ENCODE data around the gene IARS1. TPM values are rescaled to one million over a fixed set of nuclear protein-coding genes. Genes with fewer than 3 reads are reported as not detected.

The IARS1 gene
- total RNA-seq, 1 experiment from 2014 or later = 220 TPM

DNA sequence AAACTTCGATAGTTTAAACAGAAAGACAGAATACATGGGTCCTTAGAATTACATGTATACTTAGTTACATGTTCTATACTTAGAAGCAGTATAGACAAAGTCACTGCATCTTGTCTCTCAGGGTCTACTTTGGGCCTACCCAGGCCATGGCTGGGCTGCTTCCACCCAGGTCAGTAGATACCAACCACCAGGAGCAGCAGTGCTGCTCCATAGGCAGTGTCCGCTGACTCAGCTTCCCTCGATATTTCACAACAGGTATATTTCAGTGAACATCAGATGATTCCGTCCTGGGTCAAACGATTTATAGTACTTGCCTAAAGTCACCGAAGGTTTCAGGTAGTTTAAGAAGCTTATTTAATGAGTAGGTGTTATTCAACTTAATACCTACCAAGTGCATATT is 18.0 kb downstream of the IARS1 start:
- POLR2A ChIA-PET = no interaction called here

DNA sequence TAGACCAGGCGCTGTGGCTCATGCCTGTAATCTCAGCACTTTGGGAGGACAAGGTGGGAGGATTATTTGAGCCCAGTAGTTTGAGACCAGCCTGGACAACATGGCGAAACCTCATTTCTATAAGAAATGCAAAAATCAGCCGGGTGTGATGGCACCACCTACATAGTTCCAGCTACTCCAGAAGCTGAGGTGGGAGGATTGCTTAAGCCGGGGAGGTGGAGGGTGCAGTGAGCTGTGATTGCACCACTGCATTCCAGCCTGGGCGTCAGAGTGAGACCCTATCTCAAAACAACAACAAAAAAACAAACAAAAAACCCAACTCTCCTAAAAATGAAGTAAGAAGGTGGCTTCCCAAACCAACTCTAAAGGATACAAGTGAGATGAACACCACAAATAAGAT is 23.0 kb downstream of the IARS1 start:
- POLR2A ChIA-PET = no interaction called here
- H3K36me3 Mint-ChIP-seq = peaks cover 89% of the 10 kb centered on the region

More for the DNA sequence above, 18.0 kb downstream of the IARS1 start:
- TF ChIP-seq NFYB (CRISPR knock-in tag; conservative IDR thresholded peaks at IDR 0.05; ENCODE audit: low read depth) (no peak), TEAD1 (CRISPR knock-in tag; IDR thresholded peaks at IDR 0.05) (no peak), RELA (CRISPR knock-in tag; IDR thresholded peaks at IDR 0.05; ENCODE audit: borderline replicate concordance) (no peak)
- TF ChIP-seq, protein P1, sequence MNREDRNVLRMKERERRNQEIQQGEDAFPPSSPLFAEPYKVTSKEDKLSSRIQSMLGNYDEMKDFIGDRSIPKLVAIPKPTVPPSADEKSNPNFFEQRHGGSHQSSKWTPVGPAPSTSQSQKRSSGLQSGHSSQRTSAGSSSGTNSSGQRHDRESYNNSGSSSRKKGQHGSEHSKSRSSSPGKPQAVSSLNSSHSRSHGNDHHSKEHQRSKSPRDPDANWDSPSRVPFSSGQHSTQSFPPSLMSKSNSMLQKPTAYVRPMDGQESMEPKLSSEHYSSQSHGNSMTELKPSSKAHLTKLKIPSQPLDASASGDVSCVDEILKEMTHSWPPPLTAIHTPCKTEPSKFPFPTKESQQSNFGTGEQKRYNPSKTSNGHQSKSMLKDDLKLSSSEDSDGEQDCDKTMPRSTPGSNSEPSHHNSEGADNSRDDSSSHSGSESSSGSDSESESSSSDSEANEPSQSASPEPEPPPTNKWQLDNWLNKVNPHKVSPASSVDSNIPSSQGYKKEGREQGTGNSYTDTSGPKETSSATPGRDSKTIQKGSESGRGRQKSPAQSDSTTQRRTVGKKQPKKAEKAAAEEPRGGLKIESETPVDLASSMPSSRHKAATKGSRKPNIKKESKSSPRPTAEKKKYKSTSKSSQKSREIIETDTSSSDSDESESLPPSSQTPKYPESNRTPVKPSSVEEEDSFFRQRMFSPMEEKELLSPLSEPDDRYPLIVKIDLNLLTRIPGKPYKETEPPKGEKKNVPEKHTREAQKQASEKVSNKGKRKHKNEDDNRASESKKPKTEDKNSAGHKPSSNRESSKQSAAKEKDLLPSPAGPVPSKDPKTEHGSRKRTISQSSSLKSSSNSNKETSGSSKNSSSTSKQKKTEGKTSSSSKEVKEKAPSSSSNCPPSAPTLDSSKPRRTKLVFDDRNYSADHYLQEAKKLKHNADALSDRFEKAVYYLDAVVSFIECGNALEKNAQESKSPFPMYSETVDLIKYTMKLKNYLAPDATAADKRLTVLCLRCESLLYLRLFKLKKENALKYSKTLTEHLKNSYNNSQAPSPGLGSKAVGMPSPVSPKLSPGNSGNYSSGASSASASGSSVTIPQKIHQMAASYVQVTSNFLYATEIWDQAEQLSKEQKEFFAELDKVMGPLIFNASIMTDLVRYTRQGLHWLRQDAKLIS (CRISPR knock-in tag; IDR thresholded peaks at IDR 0.05; ENCODE audit: borderline replicate concordance) = no peak
- TF ChIP-seq, protein P2, sequence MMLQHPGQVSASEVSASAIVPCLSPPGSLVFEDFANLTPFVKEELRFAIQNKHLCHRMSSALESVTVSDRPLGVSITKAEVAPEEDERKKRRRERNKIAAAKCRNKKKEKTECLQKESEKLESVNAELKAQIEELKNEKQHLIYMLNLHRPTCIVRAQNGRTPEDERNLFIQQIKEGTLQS (CRISPR knock-in tag; conservative IDR thresholded peaks at IDR 0.05) = no peak
- Mint-ChIP-seq H3K27ac (no peak overlapping the region), H3K4me1 (no peaks in the 10 kb centered on the region), H3K27me3 (ENCODE audit: low read depth) (no peaks in the 10 kb centered on the region), H3K9me3 (no peaks in the 10 kb centered on the region), H3K36me3 (peaks cover 91% of the 10 kb centered on the region), H3K4me3 (no peak overlapping the region)
- DNase-seq (ENCODE audit: low spot score) (no peak), ATAC-seq (no peak)
- CTCF ChIA-PET = no interaction called here

DNA sequence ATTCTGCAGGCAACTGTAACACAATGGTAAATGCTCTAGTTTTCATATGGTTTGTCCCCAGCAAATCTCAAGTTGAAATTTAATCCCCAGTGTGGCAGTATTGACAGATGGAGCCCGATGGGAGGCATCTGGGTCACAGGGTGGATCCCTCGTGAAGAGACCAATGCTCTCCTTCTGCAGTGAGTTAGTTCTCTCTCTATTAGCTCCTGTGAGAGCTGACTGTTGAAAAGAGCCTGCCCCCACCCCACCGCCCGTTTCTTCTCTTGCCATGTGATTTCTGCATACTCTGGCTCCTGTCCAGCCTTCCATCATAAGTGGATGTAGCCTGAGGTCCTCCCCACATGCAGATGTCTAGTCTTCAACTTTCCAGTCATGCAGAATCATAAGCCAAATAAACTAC is 27.0 kb downstream of the IARS1 start:
- H3K36me3 Mint-ChIP-seq = peaks cover 89% of the 10 kb centered on the region
- H3K4me1 Mint-ChIP-seq = no peaks in the 10 kb centered on the region

More for the DNA sequence above, 23.0 kb downstream of the IARS1 start:
- ATAC-seq (no peak), DNase-seq (ENCODE audit: low spot score) (no peak)
- no peak for TF ChIP-seq MYBL2 (CRISPR knock-in tag; IDR thresholded peaks at IDR 0.05)
- no peak for TF ChIP-seq ZNF396 (CRISPR knock-in tag; IDR thresholded peaks at IDR 0.05; ENCODE audit: borderline replicate concordance)
- TF ChIP-seq, protein P3, sequence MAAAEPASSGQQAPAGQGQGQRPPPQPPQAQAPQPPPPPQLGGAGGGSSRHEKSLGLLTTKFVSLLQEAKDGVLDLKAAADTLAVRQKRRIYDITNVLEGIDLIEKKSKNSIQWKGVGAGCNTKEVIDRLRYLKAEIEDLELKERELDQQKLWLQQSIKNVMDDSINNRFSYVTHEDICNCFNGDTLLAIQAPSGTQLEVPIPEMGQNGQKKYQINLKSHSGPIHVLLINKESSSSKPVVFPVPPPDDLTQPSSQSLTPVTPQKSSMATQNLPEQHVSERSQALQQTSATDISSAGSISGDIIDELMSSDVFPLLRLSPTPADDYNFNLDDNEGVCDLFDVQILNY (CRISPR knock-in tag; IDR thresholded peaks at IDR 0.05) = no peak
- Mint-ChIP-seq H3K27ac (no peak overlapping the region), H3K9me3 (no peaks in the 10 kb centered on the region), H3K4me1 (no peaks in the 10 kb centered on the region), H3K27me3 (ENCODE audit: low read depth) (no peaks in the 10 kb centered on the region), H3K4me3 (no peak overlapping the region)
- CTCF ChIA-PET = no interaction called here

GRCh38 chr9:92265154-92265553 is 28.3 kb downstream of the IARS1 start:
- H3K36me3 Mint-ChIP-seq = peaks cover 88% of the 10 kb centered on the region
- no peak overlapping the region for H3K4me3 Mint-ChIP-seq
- no peak overlapping the region for H3K27ac Mint-ChIP-seq
- ATAC-seq (no peak), DNase-seq (ENCODE audit: low spot score) (no peak)
- TF ChIP-seq ELF4 (CRISPR knock-in tag; IDR thresholded peaks at IDR 0.05; ENCODE audit: low read depth) = no peak
- no peak for TF ChIP-seq MXD4 (CRISPR knock-in tag; IDR thresholded peaks at IDR 0.05; ENCODE audit: borderline replicate concordance)
- TF ChIP-seq, protein P4, sequence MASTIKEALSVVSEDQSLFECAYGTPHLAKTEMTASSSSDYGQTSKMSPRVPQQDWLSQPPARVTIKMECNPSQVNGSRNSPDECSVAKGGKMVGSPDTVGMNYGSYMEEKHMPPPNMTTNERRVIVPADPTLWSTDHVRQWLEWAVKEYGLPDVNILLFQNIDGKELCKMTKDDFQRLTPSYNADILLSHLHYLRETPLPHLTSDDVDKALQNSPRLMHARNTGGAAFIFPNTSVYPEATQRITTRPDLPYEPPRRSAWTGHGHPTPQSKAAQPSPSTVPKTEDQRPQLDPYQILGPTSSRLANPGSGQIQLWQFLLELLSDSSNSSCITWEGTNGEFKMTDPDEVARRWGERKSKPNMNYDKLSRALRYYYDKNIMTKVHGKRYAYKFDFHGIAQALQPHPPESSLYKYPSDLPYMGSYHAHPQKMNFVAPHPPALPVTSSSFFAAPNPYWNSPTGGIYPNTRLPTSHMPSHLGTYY (CRISPR knock-in tag; IDR thresholded peaks at IDR 0.05) = no peak
- no peaks in the 10 kb centered on the region for H3K27me3 Mint-ChIP-seq (ENCODE audit: low read depth)
- CTCF ChIA-PET = no interaction called here
- no peaks in the 10 kb centered on the region for H3K4me1 Mint-ChIP-seq
- no peaks in the 10 kb centered on the region for H3K9me3 Mint-ChIP-seq
- POLR2A ChIA-PET = interaction anchor here (1.0 kb wide), 1 partner anchor 147 kb away, joined by 7 read pairs; no protein-coding TSS in a partner anchor

More for the DNA sequence above, 27.0 kb downstream of the IARS1 start:
- no peaks in the 10 kb centered on the region for H3K27me3 Mint-ChIP-seq (ENCODE audit: low read depth)
- H3K9me3 Mint-ChIP-seq = no peaks in the 10 kb centered on the region
- TF ChIP-seq FOXP1 (CRISPR knock-in tag; IDR thresholded peaks at IDR 0.05; ENCODE audit: borderline replicate concordance) = no peak
- DNase-seq (ENCODE audit: low spot score) = no peak
- no peak for ATAC-seq
- POLR2A ChIA-PET = no interaction called here
- H3K27ac Mint-ChIP-seq = no peak overlapping the region
- no peak overlapping the region for H3K4me3 Mint-ChIP-seq
- CTCF ChIA-PET = no interaction called here

Data from WTC11 (cell line).